ENCODE measurements around the gene PNKD.

Gene PNKD

DNA sequence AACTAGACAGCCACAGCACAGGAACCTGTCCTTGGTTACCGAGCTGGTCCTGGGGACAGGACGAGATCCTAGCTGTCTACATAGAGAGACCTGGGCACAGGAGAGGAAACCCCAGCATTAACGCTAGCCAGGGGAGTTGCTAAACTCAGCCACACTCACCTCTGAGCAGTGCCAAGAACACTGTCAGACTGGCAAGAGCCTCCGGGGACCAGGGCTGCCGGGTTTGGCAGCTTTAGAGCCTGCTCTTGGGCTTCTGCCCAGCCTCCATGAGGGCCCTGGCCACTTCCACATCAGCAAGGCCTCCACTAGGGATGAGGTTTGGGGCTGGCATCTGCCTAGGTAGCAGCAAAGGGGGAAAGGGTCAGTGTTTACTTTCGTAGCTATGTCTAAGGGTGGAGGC lies 15.3 kb downstream of the PNKD start:
- TF ChIP-seq POLR2A (IDR thresholded peaks at IDR 0.05; ENCODE audit: extremely low read depth, insufficient read length) = no peak
- TF ChIP-seq, protein P1, sequence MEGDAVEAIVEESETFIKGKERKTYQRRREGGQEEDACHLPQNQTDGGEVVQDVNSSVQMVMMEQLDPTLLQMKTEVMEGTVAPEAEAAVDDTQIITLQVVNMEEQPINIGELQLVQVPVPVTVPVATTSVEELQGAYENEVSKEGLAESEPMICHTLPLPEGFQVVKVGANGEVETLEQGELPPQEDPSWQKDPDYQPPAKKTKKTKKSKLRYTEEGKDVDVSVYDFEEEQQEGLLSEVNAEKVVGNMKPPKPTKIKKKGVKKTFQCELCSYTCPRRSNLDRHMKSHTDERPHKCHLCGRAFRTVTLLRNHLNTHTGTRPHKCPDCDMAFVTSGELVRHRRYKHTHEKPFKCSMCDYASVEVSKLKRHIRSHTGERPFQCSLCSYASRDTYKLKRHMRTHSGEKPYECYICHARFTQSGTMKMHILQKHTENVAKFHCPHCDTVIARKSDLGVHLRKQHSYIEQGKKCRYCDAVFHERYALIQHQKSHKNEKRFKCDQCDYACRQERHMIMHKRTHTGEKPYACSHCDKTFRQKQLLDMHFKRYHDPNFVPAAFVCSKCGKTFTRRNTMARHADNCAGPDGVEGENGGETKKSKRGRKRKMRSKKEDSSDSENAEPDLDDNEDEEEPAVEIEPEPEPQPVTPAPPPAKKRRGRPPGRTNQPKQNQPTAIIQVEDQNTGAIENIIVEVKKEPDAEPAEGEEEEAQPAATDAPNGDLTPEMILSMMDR (IDR thresholded peaks at IDR 0.05; ENCODE audit: low read depth, low read length) = no peak
- TF ChIP-seq, protein P2, sequence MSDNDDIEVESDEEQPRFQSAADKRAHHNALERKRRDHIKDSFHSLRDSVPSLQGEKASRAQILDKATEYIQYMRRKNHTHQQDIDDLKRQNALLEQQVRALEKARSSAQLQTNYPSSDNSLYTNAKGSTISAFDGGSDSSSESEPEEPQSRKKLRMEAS (IDR thresholded peaks at IDR 0.05; ENCODE audit: low read depth, low read length) = no peak
- no peak for TF ChIP-seq MYC (IDR thresholded peaks at IDR 0.05; ENCODE audit: low read depth, low read length)
- no peak for DNase-seq (ENCODE audit: low read depth)
- no peak overlapping the region for H3K4me3 ChIP-seq (ENCODE audit: low read depth, low read length)

DNA sequence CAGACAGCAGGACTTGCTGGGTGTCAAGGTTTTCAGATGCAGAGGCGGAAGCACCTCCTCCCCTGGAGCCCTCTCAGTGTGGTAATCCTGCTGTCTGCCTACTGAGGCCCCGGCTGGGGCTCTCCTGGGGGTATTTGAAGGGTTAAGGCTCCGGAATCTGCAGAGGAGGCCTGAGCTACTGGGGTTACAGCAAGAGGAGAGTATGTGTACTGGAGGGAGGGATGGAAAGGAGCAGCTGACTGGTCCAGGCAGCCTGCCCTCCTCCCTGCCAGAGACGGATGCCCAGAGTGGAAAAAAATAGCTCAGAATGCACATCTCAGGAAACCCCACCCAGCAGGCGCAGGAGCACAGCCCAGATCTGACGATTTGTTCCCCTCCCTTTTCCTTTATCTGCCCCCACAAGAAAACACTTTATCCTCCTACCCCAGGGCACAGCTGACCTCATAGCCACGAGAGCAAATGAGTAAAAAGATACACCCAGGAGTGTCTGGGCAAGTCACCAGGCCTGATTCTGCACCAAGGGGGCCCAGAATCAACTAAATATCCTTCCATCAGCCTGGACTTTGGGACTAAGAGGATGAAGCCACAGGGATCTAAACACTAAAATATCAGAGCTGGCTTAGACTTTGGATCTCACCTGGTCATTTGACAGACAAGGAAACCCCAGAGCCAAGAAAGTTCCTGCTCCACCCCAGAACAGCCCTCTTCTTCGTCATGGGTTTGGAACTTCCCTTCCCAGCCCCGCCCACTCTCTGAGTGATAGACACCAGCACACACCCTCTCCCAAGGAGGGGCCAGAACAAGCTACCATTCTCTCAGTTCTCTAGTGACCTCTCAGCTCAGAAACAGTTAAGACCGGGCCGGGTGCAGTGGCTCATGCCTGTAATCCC lies 16.5 kb downstream of the PNKD start:
- H3K4me3 ChIP-seq (ENCODE audit: low read depth, low read length) = peak overlapping the region; percentile 45
- DNase-seq (ENCODE audit: low read depth) = peak; percentile 85
- TF ChIP-seq, protein P2 (IDR thresholded peaks at IDR 0.05; ENCODE audit: low read depth, low read length) = peak; percentile 28; the same call in 1 of the 2 replicates
- TF ChIP-seq, protein P1 (IDR thresholded peaks at IDR 0.05; ENCODE audit: low read depth, low read length) = no peak
- peak; percentile 39; the same call in 1 of the 2 replicates for TF ChIP-seq MYC (IDR thresholded peaks at IDR 0.05; ENCODE audit: low read depth, low read length)
- peak; percentile 19 for TF ChIP-seq POLR2A (IDR thresholded peaks at IDR 0.05; ENCODE audit: extremely low read depth, insufficient read length)

DNA sequence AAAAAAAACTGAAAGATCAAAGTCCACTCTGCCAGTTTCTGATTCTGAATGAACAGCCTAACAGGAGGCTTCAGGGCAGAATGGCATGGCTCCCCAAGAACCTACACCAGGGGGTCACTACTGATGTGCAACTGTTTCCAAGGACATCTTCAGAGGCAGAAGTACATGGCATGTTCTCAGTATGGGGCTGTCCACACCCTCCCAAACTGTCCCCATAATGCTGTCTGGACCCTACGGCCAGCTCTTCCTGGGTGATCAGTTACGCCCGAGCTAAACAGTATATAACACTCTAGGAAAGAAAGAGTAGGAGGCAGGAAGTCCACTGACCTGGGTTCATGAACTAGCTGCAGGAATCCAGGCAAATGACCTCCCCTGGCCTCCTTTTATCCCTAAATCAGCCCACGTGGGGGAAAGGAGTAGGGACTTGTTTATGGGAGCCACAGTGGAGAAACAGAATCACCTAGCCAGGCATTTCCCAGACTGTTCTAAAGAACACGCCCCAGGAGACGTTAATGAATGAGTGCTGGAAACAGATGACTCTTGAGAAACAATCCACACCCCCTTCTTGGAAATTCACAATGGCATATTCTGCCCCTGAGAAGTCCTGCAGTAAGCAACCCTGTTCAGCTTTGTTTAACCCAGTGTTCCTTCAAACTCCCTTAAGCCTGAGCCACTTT lies 19.5 kb downstream of the PNKD start:
- H3K4me3 ChIP-seq (ENCODE audit: low read depth, low read length) = no peak overlapping the region
- DNase-seq (ENCODE audit: low read depth) = no peak
- TF ChIP-seq MYC (IDR thresholded peaks at IDR 0.05; ENCODE audit: low read depth, low read length) (no peak), POLR2A (IDR thresholded peaks at IDR 0.05; ENCODE audit: extremely low read depth, insufficient read length) (no peak)
- TF ChIP-seq, protein P1 (IDR thresholded peaks at IDR 0.05; ENCODE audit: low read depth, low read length) = no peak
- TF ChIP-seq, protein P2 (IDR thresholded peaks at IDR 0.05; ENCODE audit: low read depth, low read length) = no peak

DNA sequence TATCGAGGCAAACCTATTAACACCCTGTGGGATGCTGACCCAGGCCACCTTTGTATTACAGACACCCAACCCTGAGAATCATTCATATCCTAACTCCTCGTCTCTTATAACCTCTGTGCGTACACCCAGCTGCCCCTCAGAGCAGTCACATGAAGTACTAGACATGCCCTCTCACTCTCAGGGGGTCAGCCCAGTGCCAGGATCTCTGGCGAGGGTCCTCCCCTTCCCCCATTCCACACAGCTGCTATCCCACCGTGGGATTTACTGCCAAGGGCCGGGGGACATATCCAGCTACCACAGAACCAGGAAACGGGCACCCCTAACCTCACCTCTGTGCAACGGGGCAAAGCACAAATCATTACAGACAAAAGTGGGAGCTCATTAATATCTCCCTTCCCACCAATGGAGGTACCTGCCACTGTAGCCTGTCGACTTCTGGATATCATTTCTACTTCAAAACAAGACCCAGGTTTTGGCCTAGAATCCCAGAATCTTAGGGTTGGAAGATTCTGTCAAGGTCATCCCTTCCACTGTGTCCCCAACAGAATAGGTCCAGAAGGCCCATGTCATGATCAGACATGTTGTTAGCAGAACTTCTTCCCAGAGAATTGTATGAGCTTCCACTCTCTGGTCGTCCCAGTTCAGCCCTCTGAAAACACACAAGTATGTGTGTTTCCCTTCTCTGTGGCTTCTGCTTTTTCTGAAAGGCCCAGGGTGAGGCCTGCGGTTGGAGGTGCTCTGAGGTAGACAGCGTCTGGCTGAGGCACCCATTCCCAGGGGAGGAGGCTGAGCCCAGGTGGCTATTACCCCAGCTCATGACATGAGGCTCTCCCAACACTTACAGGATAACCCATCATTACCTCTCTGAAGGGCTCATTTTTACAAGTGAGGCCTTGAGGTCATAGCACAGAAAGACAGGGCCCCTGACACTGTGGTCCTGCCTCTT lies 20.3 kb downstream of the PNKD start:
- H3K4me3 ChIP-seq (ENCODE audit: low read depth, low read length) = peak overlapping the region; percentile 70
- peak; percentile 79 for DNase-seq (ENCODE audit: low read depth)
- TF ChIP-seq POLR2A (IDR thresholded peaks at IDR 0.05; ENCODE audit: extremely low read depth, insufficient read length) = no peak
- TF ChIP-seq, protein P1 (IDR thresholded peaks at IDR 0.05; ENCODE audit: low read depth, low read length) = no peak
- TF ChIP-seq, protein P2 (IDR thresholded peaks at IDR 0.05; ENCODE audit: low read depth, low read length) = no peak
- TF ChIP-seq MYC (IDR thresholded peaks at IDR 0.05; ENCODE audit: low read depth, low read length) = no peak

All from NB4 (cell line).